Uterus (tissue), 2 donors: ENCODE data around the gene FPR1.

Source experiments
- CTCF ChIP-seq, 4 experiments: fragments of 200-600 bp in 2 of 4; fragments of 450-650 bp in 2 of 4; sonication (generic) in 2 of 4; IDR thresholded peaks; one replicate each; pipeline ENCODE4 v1.5.1; 2016 to 2019; ENCODE audit warnings: antibody characterized with exemption in 4 of 4, mild to moderate bottlenecking in 2 of 4, moderate library complexity in 1 of 4
- POLR2A ChIP-seq, 2 donors: fragments of 450-650 bp; IDR thresholded peaks; one replicate each; pipeline ENCODE4 v1.6.1; 2016; ENCODE audit warnings: antibody characterized with exemption in 2 of 2, mild to moderate bottlenecking in 1 of 2, moderate library complexity in 1 of 2

GRCh38 chr19:51783372-51783771 is 31.7 kb upstream of the FPR1 start:
- TF ChIP-seq CTCF (IDR thresholded peaks at IDR 0.05) (no peak), POLR2A (IDR thresholded peaks at IDR 0.05) (no peak)
